GM23248 (cell line): ENCODE measurements around the gene FAM193A. TPM values are rescaled to one million over a fixed set of nuclear protein-coding genes. Genes with fewer than 3 reads are reported as not detected.

Experiments used
- DNase-seq: peaks from one replicate; pipeline ENCODE4 v3.0.0-alpha.2; 2015
- H2AFZ ChIP-seq: fragments of 200-600 bp; sonication (generic); 2 replicates; pipeline ENCODE4 v1.6.1; 2016; ENCODE audit warnings: antibody characterized with exemption
- H3F3A ChIP-seq: fragments of 200-600 bp; sonication (generic); 2 replicates; pipeline ENCODE4 v1.6.1; 2016; ENCODE audit warnings: mild to moderate bottlenecking, antibody characterized with exemption, mixed run types; ENCODE audit not compliant: insufficient read depth
- H3K27ac ChIP-seq: fragments of 200-600 bp; sonication (generic); 2 replicates; pipeline ENCODE4 v1.5.1; 2016; ENCODE audit warnings: mild to moderate bottlenecking
- H3K27me3 ChIP-seq: fragments of 200-600 bp; sonication (generic); replicated peaks from 2 replicates; pipeline ENCODE4 v1.6.1; 2016; ENCODE audit warnings: mild to moderate bottlenecking; ENCODE audit not compliant: insufficient read depth
- H3K36me3 ChIP-seq: fragments of 200-600 bp; sonication (generic); 2 replicates; pipeline ENCODE4 v1.6.1; 2016; ENCODE audit warnings: low read depth, mild to moderate bottlenecking
- H3K4me1 ChIP-seq: fragments of 200-600 bp; sonication (generic); 2 replicates; pipeline ENCODE4 v1.6.1; 2016; ENCODE audit warnings: mild to moderate bottlenecking; ENCODE audit not compliant: insufficient read depth
- H3K4me2 ChIP-seq: fragments of 200-600 bp; sonication (generic); one replicate; pipeline ENCODE4 v1.6.1; 2016; ENCODE audit warnings: mild to moderate bottlenecking; ENCODE audit not compliant: unreplicated experiment
- H3K4me3 ChIP-seq: fragments of 200-600 bp; sonication (generic); 2 replicates; pipeline ENCODE4 v1.5.1; 2016; ENCODE audit warnings: mild to moderate bottlenecking
- H3K79me2 ChIP-seq: fragments of 200-600 bp; sonication (generic); 2 replicates; pipeline ENCODE4 v1.6.1; 2016; ENCODE audit warnings: mild to moderate bottlenecking; ENCODE audit not compliant: insufficient read depth
- H3K9ac ChIP-seq: fragments of 200-600 bp; sonication (generic); 2 replicates; pipeline ENCODE4 v1.6.1; 2016; ENCODE audit warnings: mild to moderate bottlenecking
- H3K9me2 ChIP-seq: fragments of 200-600 bp; sonication (generic); 2 replicates; pipeline ENCODE4 v1.6.1; 2016; ENCODE audit warnings: mixed run types, mild to moderate bottlenecking, moderate library complexity; ENCODE audit not compliant: insufficient read depth
- H3K9me3 ChIP-seq: fragments of 200-600 bp; sonication (generic); one replicate; pipeline ENCODE4 v1.6.1; 2017; ENCODE audit warnings: low read depth
- H4K20me1 ChIP-seq: fragments of 200-600 bp; sonication (generic); 2 replicates; pipeline ENCODE4 v1.6.0; 2016; ENCODE audit not compliant: insufficient read depth
- EZH2 ChIP-seq: fragments of 200-600 bp; sonication (generic); IDR thresholded peaks from 2 replicates; pipeline ENCODE4 v1.6.1; 2018; ENCODE audit warnings: antibody characterized with exemption, mild to moderate bottlenecking; ENCODE audit not compliant: insufficient read depth, poor library complexity, severe bottlenecking
- EZH2phosphoT487 ChIP-seq: fragments of 200-600 bp; sonication (generic); IDR thresholded peaks from 2 replicates; pipeline ENCODE4 v1.6.1; 2018; ENCODE audit warnings: antibody characterized with exemption, moderate library complexity, mild to moderate bottlenecking, low read depth; ENCODE audit not compliant: insufficient read depth
- WGBS, 2 experiments: methylation state at CpG; one replicate each; pipeline ENCODE4 v1.1.6; 2015 to 2017; ENCODE audit warnings: low lambda C conversion rate in 2 of 2, low coverage in 1 of 2; ENCODE audit errors: missing lambda C conversion rate in 2 of 2; 5-methylcytosine and 5-hydroxymethylcytosine counted together
- in situ Hi-C: fragments of 300-500 bp; cut with MboI; formaldehyde crosslinking; loops from 2 replicates; pipeline ENCODE4 v1.15.0; 2020
- polyA plus RNA-seq: library from polyadenylated mRNA; unstranded; fragments of >200 nt; fragmentation: Nextera tagmentation; extraction: Ambion mirVana; gene quantifications from 2 replicates; pipeline ENCODE4 v1.2.1, GENCODE V29; 2016
- total RNA-seq: library from RNA; depleted of rRNA; stranded (reverse); fragments of >200 nt; shearing (Covaris generic); gene quantifications from 2 replicates; pipeline ENCODE4 v1.2.3, GENCODE V29; 2014

Gene FAM193A
- total and polyA plus RNA-seq, 2 experiments from 2014 or later, result 5.0 to 19.0 TPM

DNA sequence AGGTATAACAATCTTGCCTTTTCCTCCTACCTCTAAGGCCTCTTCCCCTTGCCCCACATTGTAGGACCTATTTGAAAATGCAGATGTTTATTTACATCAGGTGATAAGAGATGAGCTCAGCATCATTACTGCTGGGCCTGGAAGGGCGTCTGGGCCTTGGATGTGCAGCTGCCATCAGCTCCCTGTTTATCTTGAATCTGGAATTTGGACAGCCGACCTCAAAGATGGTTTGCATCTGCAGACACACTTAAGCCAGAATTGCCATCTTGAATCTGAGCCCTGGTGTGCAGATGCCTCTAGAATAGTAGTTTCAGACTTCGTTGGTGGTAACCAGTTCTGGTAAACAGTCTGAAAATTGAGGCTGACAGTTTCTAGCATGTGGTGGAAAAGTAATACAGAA lies 59.0 kb downstream of the FAM193A start:
- Histone ChIP-seq H3K27ac (no peak overlapping the region), H3K79me2 (peaks cover 100% of the 10 kb centered on the region), H3K9ac (no peak overlapping the region), H3K27me3 (no peaks in the 10 kb centered on the region), H3K4me3 (no peak overlapping the region), H2AFZ (no peak overlapping the region), H3K9me2 (no peaks in the 10 kb centered on the region), H3K9me3 (no peaks in the 10 kb centered on the region), H3K36me3 (no peaks in the 10 kb centered on the region; the same call in 1 of the 2 replicates), H3F3A (no peaks in the 10 kb centered on the region), H3K4me1 (peaks cover 8% of the 10 kb centered on the region), H4K20me1 (peaks cover 22% of the 10 kb centered on the region), H3K4me2 (no peak overlapping the region)
- DNase-seq, result no peak
- no peak for TF ChIP-seq EZH2
- TF ChIP-seq EZH2phosphoT487, result no peak
- in situ Hi-C loops, result no loop called here
- 18 to 30% methylated on average over 3 of the region's 3 CpGs for WGBS, 2 experiments

DNA sequence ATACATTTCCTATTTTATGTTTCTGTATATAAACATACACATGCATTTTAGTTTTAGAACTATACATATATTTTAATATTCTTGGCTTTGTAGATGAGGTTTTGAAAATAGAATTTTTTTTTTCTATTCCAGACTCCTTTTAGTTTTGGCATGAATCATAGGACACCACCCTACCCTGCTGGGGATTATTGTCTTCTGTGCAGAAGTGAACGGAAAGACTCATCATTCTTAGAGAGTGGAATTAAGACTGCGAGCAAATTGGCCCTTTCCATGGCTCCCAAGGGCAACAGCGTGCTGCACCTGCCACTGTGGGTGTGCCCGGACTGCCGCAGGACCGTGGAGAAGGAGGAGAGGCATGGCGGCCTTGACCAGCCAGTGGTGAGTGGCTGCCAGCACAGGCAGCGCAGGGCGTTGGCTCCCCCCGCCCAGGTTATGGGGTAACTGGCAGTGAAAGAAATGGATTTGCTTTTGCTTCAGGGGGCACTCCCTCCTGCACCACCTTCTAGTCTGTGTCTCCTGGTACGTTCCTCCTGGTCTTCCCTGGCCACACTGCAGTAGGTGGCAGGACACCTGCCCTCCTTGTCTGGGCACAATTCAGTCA lies 59.6 kb downstream of the FAM193A start:
- peak; percentile 34 for DNase-seq
- peaks cover 8% of the 10 kb centered on the region for H3K4me1 ChIP-seq
- TF ChIP-seq EZH2phosphoT487 (no peak), EZH2 (no peak)
- no peak overlapping the region for H3K9ac ChIP-seq
- H3F3A ChIP-seq, result no peaks in the 10 kb centered on the region
- no peak overlapping the region for H3K27ac ChIP-seq
- peaks cover 25% of the 10 kb centered on the region for H4K20me1 ChIP-seq
- H3K4me3 ChIP-seq, result no peak overlapping the region
- in situ Hi-C loops, result no loop called here
- no peaks in the 10 kb centered on the region for H3K9me3 ChIP-seq
- H3K27me3 ChIP-seq, result no peaks in the 10 kb centered on the region
- H3K79me2 ChIP-seq, result peaks cover 100% of the 10 kb centered on the region
- H3K9me2 ChIP-seq, result no peaks in the 10 kb centered on the region
- H2AFZ ChIP-seq, result no peak overlapping the region
- 82 to 86% methylated on average over 11 of the region's 11 CpGs for WGBS, 2 experiments
- H3K4me2 ChIP-seq, result no peak overlapping the region
- H3K36me3 ChIP-seq, result no peaks in the 10 kb centered on the region; the same call in 1 of the 2 replicates

DNA sequence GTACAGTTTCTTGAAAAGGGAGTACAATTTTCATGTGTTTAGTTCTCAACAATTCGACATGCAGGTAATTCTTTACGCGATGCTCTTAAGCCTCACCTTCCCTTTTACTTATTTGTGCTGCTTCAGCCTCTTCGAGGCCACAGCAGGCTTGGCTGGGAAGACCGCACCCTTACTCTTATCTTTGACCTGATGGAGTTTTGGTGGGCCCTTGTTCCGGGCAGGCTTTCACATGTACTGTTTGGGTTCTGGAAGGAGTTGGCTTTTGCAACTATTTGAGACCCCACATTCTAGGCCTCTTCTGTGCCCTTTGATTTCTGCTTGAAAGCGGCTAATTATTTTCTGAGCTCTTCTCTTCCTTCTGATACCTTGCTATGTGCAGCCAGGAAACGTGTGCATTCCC lies 60.2 kb downstream of the FAM193A start:
- Histone ChIP-seq H4K20me1 (peaks cover 25% of the 10 kb centered on the region), H3K4me3 (no peak overlapping the region), H3K79me2 (peaks cover 100% of the 10 kb centered on the region), H3K9ac (no peak overlapping the region), H3K27me3 (no peaks in the 10 kb centered on the region), H3K4me1 (peaks cover 8% of the 10 kb centered on the region), H2AFZ (no peak overlapping the region), H3K27ac (no peak overlapping the region), H3K9me2 (no peaks in the 10 kb centered on the region), H3K4me2 (no peak overlapping the region), H3K9me3 (no peaks in the 10 kb centered on the region), H3K36me3 (no peaks in the 10 kb centered on the region; the same call in 1 of the 2 replicates), H3F3A (no peaks in the 10 kb centered on the region)
- in situ Hi-C loops, result no loop called here
- TF ChIP-seq EZH2 (no peak), EZH2phosphoT487 (no peak)
- no peak for DNase-seq
- WGBS, 2 experiments, result 90% methylated on average over 8 of the region's 8 CpGs

DNA sequence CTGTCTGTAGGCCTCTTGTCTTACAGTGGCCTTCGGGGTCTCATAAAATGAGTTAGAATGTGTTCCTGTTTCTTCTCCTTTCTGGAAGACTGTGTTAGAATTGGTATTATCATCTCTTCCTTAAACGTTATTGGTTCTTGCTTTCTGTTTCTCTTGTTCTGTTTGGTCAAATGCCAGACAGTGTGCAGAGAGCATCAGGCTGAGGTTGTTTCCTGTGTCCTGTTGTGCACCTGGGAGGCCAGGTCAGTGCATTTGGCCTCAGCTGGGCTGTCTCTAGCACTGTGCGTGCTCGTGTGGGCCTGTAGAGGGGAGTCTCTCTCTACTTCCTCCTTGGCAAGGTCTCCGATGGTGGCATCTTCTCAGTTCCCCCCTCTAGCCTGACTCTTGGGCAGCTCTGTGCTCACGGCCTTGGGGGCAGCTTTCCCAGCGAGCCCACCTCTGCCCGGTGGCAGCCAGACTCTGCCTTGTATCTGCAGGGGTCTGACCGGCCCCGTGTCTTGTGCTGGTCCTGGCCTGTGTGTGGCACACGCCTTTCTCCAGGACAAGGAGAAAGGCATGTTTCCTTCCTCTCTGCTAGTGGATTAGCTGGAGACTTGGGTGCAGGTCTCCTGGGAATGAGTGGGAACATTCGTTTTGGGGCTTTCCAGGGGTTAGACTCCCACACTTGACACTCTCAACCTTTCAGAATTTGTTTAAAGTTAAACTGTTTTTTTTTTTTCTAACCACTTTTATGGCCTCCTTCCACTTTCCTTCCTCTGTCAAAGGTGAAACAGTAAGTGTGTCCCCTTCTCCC lies 62.3 kb downstream of the FAM193A start:
- Histone ChIP-seq H3K9ac (no peak overlapping the region), H3K79me2 (peaks cover 100% of the 10 kb centered on the region), H4K20me1 (peaks cover 19% of the 10 kb centered on the region; the same call in 1 of the 2 replicates), H3K9me2 (no peaks in the 10 kb centered on the region), H3K27me3 (no peaks in the 10 kb centered on the region), H3K27ac (no peak overlapping the region), H3K4me1 (peaks cover 8% of the 10 kb centered on the region), H3K36me3 (no peaks in the 10 kb centered on the region; the same call in 1 of the 2 replicates), H3K9me3 (no peaks in the 10 kb centered on the region), H2AFZ (no peak overlapping the region), H3K4me3 (no peak overlapping the region), H3F3A (no peaks in the 10 kb centered on the region), H3K4me2 (no peak overlapping the region)
- TF ChIP-seq EZH2phosphoT487 (no peak), EZH2 (no peak)
- in situ Hi-C loops, result no loop called here
- 52% methylated on average over 12 of the region's 12 CpGs for WGBS, 2 experiments
- peak; percentile 8 for DNase-seq
